Left kidney (tissue), 2 donors: Measurements from ENCODE around the gene GCAT. TPM values are rescaled to one million over a fixed set of nuclear protein-coding genes. Genes with fewer than 3 reads are reported as not detected.
"Not testable (repeated sequence)": the region's sequence is repeated elsewhere in the genome, so short reads cannot be mapped to it uniquely, and the experiment has no call there.

Source experiments
- DNase-seq: peaks from one replicate; pipeline ENCODE4 v3.0.0-alpha.2; 2013
- polyA plus RNA-seq: library from polyadenylated mRNA; unstranded; fragments of 120-200 nt; gene quantifications from one replicate; pipeline ENCODE4 v1.2.1, GENCODE V29; 2013; ENCODE audit not compliant: insufficient read length

GCAT gene
- polyA plus RNA-seq, 1 donor: 13.5 TPM

DNA sequence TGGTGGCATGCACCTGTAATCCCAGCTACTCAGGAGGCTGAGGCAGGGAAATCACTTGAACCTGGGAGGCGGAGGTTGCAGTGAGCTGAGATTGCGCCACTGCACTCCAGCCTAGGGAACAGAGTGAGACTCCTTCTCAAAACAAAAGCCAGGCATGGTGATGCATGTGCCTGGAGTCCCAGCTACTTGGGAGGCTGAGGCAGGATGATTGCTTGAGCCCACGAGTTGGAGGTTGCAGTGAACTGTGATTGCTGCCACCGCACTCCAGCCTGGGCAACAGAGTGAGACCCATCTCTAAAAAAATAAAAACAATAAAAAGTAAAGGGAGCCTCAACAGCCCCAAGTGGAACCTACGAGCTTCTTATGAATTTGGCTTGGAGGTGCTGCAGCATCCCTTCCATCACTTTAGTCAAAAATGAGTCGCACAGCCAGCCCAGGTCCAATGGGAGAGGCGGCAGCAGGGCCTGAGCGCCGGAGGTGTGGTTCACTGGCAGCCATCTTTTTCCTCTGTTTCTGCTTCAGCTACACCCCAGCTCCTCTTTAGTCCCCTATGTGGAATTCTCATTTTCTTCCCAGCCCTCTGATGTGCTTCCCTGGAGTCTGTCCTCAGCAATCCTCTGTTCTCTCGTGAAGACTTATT, 29.2 kb upstream of the GCAT start:
- DNase-seq: no peak

- DNase-seq: no peak
Observed at GRCh38 chr22:37781434-37782059, 26.2 kb upstream of the GCAT start.

GRCh38 chr22:37782340-37783168, 25.2 kb upstream of the GCAT start:
- no peak for DNase-seq

DNA sequence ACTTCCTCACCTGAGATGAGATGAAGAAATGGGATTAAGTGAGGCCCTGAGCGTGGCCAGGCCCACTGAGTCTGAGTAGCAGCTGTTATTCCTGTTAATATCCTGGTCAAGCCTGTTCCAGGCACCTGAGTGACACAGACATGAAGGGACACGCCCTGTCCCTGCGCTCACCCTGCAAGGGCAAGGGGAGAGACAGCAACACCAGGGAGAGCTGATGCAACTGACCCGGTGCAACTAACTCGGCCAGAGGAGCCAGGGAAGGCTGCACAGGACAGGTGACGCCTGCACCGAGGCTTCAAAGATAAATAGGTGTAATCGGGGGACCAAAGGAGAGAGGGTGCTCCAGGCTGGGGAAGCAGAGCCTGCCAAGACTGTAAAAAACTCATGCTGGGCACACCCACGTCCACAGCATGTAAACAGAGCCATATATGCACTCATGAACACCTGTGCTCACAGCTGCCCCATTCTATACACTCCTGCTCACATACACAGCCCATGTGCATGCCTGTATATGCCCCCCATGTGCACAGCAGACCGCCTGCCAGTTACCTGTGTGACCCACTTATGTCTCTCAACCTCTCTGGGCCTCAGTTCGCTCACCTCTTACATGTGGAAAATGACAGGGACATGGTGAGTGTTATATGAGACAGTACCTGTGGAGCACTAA, 22.8 kb upstream of the GCAT start:
- DNase-seq: no peak

GRCh38 chr22:37790234-37790633, 17.5 kb upstream of the GCAT start:
- no peak for DNase-seq

DNA sequence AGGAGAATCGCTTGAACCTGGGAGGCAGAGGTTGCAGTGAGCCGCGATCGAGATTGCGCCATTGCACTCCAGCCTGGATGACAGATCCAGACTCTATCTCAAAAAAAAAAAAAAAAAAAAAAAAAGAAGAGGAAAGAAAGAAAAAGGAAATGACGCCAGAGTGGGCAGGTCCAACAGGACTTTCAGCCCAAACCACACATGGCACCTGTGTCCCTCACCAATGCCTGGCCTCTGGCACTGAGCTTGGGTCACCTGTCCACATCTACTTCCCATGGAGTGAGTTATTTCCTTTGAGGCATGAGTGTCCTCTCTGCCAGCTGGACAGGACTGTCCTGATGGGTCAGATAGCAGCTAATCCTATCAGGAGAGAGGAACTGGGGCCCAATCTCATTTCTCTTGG, 15.2 kb upstream of the GCAT start:
- no peak for DNase-seq

GRCh38 chr22:37794376-37794775, 13.4 kb upstream of the GCAT start:
- DNase-seq: no peak

GRCh38 chr22:37796079-37796478, 11.7 kb upstream of the GCAT start:
- DNase-seq: no peak

DNA sequence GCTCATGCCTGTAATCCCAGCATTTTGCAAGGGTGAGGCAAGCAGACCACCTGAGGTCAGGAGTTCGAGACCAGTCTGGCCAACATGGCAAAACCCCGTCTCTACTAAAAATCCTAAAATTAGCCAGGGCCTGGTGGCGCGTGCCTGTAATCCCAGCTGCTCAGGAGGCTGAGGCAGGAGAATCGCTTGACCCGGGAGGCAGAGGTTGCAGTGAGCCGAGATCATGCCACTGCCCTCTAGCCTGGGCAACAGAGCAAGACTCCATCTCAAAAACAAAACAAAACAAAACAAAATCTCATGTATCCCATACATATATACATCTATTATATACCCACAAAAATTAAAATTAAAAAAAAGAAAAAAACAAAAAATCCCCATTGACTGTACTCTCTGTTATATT, 10.5 kb upstream of the GCAT start:
- not testable (repeated sequence) for DNase-seq

- no peak for DNase-seq
Observed at GRCh38 chr22:37797874-37798500, 9.7 kb upstream of the GCAT start.

GRCh38 chr22:37799979-37800378, 7.8 kb upstream of the GCAT start:
- DNase-seq: not testable (repeated sequence)

DNA sequence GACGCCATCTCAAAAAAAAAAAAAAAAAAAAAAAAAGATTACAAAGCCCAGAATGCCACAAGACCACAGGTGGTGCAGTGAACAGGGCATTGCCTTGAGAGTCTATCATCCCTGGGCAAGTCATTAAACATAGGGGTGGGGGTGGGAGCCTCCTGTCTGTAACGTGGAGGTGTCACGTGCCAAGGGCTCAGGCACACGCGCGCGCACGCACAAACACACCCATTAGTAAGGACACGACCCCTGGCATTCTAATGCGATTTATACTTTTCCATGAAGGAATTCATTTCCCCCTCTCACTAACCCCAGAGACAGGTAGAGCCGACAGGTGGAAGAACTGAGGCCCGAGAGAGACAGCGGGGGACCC, 5.8 kb upstream of the GCAT start:
- DNase-seq: no peak

- DNase-seq: peak; percentile 81
Observed at GRCh38 chr22:37802310-37803194, 5.2 kb upstream of the GCAT start.

DNA sequence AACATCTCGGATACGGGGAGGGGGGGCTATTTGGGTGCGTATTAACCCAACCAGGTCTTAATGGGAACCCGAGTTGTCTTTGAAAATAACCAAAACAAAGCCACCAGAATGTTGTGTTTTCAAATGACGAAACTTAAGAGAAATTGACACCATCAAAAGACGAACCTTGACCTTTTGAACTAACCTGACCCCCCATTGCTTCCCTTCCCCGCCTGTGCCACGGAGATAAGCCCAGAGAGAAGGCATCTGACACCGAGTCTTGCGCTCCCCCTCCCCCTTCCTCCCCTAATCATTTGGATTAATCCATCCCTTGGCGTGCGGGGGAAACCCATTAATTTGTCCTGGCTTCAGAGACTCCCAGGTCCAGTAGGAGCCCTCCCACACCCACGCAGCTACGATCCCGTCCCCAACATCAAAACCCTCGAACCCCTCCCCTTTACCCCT, 4.5 kb upstream of the GCAT start:
- DNase-seq: no peak

GRCh38 chr22:37803639-37804351, 3.9 kb upstream of the GCAT start:
- no peak for DNase-seq

DNA sequence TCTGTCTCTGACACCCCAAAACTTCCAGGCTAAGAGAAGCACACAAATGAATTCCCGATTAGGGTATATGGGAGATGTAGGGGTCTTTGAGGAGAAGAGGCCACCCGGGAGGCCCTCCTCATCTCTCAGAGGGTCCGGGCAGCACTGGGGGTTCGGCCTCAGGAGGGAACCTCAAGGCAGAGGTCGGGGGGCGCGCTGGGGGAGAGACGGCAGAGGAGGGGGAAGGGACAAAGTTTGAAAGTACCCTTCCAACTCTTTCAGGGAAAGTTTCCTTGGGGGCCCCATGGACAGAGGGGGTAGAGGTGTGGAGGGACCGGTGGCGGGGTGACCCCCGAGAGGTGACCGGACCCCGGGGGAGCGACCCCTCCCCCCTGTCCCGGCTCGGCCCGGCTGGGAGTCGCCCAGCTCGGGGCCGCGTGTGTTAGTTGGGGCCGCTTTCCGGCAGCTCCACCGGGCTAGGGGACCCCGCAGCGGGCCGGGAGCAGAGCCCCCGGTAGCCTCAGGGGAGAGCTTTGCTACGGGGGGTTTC, 3.3 kb upstream of the GCAT start:
- DNase-seq: no peak

- DNase-seq: peak; percentile 86
Observed at GRCh38 chr22:37804881-37805809, 2.6 kb upstream of the GCAT start.

DNA sequence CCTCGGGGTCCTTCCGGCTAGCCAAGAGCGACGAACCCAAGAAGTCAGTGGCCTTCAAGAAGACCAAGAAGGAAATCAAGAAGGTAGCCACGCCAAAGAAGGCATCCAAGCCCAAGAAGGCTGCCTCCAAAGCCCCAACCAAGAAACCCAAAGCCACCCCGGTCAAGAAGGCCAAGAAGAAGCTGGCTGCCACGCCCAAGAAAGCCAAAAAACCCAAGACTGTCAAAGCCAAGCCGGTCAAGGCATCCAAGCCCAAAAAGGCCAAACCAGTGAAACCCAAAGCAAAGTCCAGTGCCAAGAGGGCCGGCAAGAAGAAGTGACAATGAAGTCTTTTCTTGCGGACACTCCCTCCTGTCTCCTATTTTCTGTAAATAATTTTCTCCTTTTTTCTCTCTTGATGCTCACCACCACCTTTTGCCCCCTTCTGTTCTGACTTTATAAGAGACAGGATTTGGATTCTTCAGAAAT, 1.9 kb upstream of the GCAT start:
- no peak for DNase-seq
